Mesendoderm (in vitro differentiated cells): ENCODE measurements around the gene SOX30.
A peak's percentile ranks its signal among the peaks of the same experiment; 100 is the strongest.

Source experiments
- DNase-seq: peaks from one replicate; pipeline ENCODE4 v3.0.0; 2013
- H2AK5ac ChIP-seq: 2 replicates; pipeline ENCODE4 v1.6.1; 2013; ENCODE audit warnings: low read length, inconsistent platforms
- H2BK120ac ChIP-seq: 2 replicates; pipeline ENCODE4 v1.6.1; 2013; ENCODE audit warnings: low read depth, mild to moderate bottlenecking, low read length, moderate library complexity, mixed read lengths
- H2BK15ac ChIP-seq: replicated peaks from 2 replicates; pipeline ENCODE4 v1.6.1; 2013; ENCODE audit warnings: low read depth, mild to moderate bottlenecking, moderate library complexity
- H2BK5ac ChIP-seq: 2 replicates; pipeline ENCODE4 v1.6.1; 2013; ENCODE audit warnings: low read length, inconsistent platforms
- H3K18ac ChIP-seq: 2 replicates; pipeline ENCODE4 v1.6.1; 2013; ENCODE audit warnings: mild to moderate bottlenecking, low read length, mixed read lengths
- H3K23ac ChIP-seq: one replicate; pipeline ENCODE4 v1.6.1; 2013; ENCODE audit warnings: low read length
- H3K27ac ChIP-seq: 2 replicates; pipeline ENCODE4 v1.5.1; 2013; ENCODE audit warnings: low read depth, mild to moderate bottlenecking, inconsistent platforms, low read length, moderate library complexity
- H3K27me3 ChIP-seq: 2 replicates; pipeline ENCODE4 v1.6.1; 2013; ENCODE audit warnings: low read length, control low read depth, mild to moderate bottlenecking, inconsistent platforms; ENCODE audit not compliant: insufficient read depth, poor library complexity
- H3K36me3 ChIP-seq: 2 replicates; pipeline ENCODE4 v1.6.1; 2013; ENCODE audit warnings: low read length, inconsistent platforms; ENCODE audit not compliant: control insufficient read depth, insufficient read depth
- H3K4ac ChIP-seq: one replicate; pipeline ENCODE4 v1.6.1; 2013; ENCODE audit warnings: low read depth, mild to moderate bottlenecking, low read length, moderate library complexity
- H3K4me1 ChIP-seq: 2 replicates; pipeline ENCODE4 v1.6.1; 2013; ENCODE audit warnings: low read depth, low read length, inconsistent platforms; ENCODE audit not compliant: control insufficient read depth
- H3K4me2 ChIP-seq: 2 replicates; pipeline ENCODE4 v1.6.1; 2013; ENCODE audit warnings: low read length
- H3K4me3 ChIP-seq: 2 replicates; pipeline ENCODE4 v1.5.1; 2013; ENCODE audit warnings: mild to moderate bottlenecking, low read length
- H3K56ac ChIP-seq: one replicate; pipeline ENCODE4 v1.6.1; 2013; ENCODE audit warnings: low read length
- H3K79me1 ChIP-seq: 2 replicates; pipeline ENCODE4 v1.6.1; 2013; ENCODE audit warnings: low read length, inconsistent platforms
- H3K79me2 ChIP-seq: 2 replicates; pipeline ENCODE4 v1.6.1; 2013; ENCODE audit warnings: mild to moderate bottlenecking, low read length; ENCODE audit not compliant: control insufficient read depth, insufficient read depth
- H3K9ac ChIP-seq: 2 replicates; pipeline ENCODE4 v1.6.1; 2013; ENCODE audit warnings: low read length, inconsistent platforms
- H4K5ac ChIP-seq: one replicate; pipeline ENCODE4 v1.6.1; 2013; ENCODE audit warnings: low read length
- H4K8ac ChIP-seq: one replicate; pipeline ENCODE4 v1.6.1; 2013; ENCODE audit warnings: low read depth, mild to moderate bottlenecking, control low read depth, low read length, moderate library complexity
- WGBS: extraction: QIAGEN DNeasy Blood & Tissue Kit; methylation state at CpG from one replicate; pipeline ENCODE4 v1.1.7; 2013; ENCODE audit warnings: low lambda C conversion rate, missing lambda C conversion rate; ENCODE audit not compliant: insufficient coverage; ENCODE audit errors: extremely low coverage; 5-methylcytosine and 5-hydroxymethylcytosine counted together

Gene SOX30

GRCh38 chr5:157594675-157595459, 57.4 kb downstream of the SOX30 start:
- Histone ChIP-seq H2BK120ac (no peak overlapping the region), H3K18ac (peak overlapping the region; percentile 28), H3K23ac (no peak overlapping the region), H3K4ac (no peak overlapping the region), H2BK5ac (no peak overlapping the region), H4K5ac (no peak overlapping the region), H3K4me1 (no peaks in the 10 kb centered on the region), H3K79me2 (no peaks in the 10 kb centered on the region), H3K4me3 (no peak overlapping the region), H2BK15ac (no peak overlapping the region), H3K27ac (no peak overlapping the region), H4K8ac (no peak overlapping the region), H3K27me3 (no peaks in the 10 kb centered on the region), H3K36me3 (no peaks in the 10 kb centered on the region), H3K56ac (no peak overlapping the region), H2AK5ac (no peak overlapping the region), H3K4me2 (no peak overlapping the region), H3K79me1 (no peaks in the 10 kb centered on the region), H3K9ac (no peak overlapping the region)
- no peak for DNase-seq
- WGBS, result no CpG with 5 or more reads among the region's 2 CpGs

DNA sequence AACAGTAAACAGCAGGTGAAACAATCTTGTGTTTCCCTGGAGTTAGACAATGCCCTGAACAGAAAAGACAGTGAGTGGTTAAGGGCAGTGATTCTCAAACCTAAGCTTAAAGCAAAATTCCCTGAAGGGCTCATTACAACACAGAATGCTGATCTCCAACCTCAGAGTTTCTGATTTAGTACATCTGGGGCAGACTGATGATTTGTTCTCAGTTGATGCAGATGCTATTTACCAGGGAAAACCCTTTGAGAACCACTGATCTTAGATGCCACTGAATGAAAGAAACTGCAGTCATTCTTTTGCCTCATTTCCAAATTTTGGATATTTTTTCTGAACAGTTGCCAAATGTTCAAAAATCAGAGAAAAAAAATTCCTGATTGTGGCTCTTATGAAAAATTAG, 58.0 kb downstream of the SOX30 start:
- Histone ChIP-seq H3K18ac (no peak overlapping the region), H4K8ac (no peak overlapping the region), H2BK15ac (no peak overlapping the region), H3K79me1 (no peaks in the 10 kb centered on the region), H3K27me3 (no peaks in the 10 kb centered on the region), H2BK120ac (no peak overlapping the region), H3K23ac (no peak overlapping the region), H3K36me3 (no peaks in the 10 kb centered on the region), H4K5ac (no peak overlapping the region), H3K4me1 (no peaks in the 10 kb centered on the region), H3K79me2 (no peaks in the 10 kb centered on the region), H3K4me2 (no peak overlapping the region), H3K56ac (no peak overlapping the region), H2AK5ac (no peak overlapping the region), H3K9ac (no peak overlapping the region), H2BK5ac (no peak overlapping the region), H3K4me3 (no peak overlapping the region), H3K27ac (no peak overlapping the region), H3K4ac (no peak overlapping the region)
- no peak for DNase-seq

DNA sequence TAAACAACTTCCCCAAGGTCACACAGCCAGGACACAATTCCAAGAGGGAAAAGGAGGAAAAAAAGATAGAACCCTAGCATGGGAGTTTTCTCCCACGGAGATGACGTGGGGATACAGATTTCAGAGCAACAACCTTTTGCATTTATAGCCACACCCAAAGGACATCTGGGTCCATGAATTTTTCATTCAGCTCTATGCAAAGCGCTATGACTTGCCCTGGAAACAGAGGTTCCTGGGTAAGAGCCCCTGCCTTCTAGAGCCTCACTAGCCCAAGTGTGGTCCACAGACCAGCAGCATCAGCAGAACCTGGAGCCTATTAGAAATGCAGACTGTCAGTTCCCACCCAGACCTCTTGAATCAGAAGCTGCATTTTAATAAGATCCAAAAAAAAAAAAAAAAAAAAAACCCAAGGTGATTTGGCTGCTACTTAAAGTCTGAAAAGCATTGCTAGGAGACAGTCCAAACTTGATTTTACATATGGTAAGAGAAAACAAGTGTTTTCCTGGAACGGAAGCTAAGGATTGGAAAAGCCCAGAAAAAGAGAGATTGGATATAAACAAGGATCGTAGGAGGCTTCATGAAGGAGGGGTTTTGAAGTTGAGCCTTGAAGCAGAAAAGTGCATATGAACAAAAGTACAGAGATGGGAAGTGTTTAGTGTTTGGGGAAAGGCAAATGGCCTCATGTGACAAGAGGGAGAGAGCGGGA, 59.0 kb downstream of the SOX30 start:
- no peak for DNase-seq
- Histone ChIP-seq H3K36me3 (no peaks in the 10 kb centered on the region), H3K4ac (no peak overlapping the region), H3K79me2 (no peaks in the 10 kb centered on the region), H3K27ac (no peak overlapping the region), H3K79me1 (no peaks in the 10 kb centered on the region), H3K4me3 (no peak overlapping the region), H2BK15ac (no peak overlapping the region), H3K4me2 (no peak overlapping the region), H4K8ac (no peak overlapping the region), H3K27me3 (no peaks in the 10 kb centered on the region), H2AK5ac (no peak overlapping the region), H2BK5ac (no peak overlapping the region), H3K9ac (no peak overlapping the region), H4K5ac (no peak overlapping the region), H3K18ac (no peak overlapping the region), H3K56ac (peak overlapping the region; percentile 11), H3K4me1 (no peaks in the 10 kb centered on the region), H2BK120ac (no peak overlapping the region), H3K23ac (no peak overlapping the region)
- WGBS, result no CpG with 5 or more reads among the region's 6 CpGs

DNA sequence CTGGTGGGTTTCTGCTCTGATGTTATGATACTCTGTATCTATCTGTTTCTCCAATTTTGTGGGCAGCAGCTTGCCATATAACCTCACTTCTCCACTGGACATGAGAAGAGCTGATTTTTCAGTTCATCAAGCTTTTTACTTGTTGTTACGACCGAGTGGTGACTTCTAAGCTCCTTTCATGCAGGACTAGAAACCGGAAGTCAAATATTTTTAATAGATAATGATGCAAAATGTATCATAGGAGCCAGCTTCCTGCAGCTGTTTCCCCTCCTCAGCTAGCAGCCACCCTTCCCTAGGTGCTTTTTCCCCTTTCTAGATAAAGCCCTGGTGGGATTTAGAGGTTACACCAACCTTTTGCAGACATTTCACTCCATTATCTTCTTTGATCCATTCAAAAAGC, 59.6 kb downstream of the SOX30 start:
- Histone ChIP-seq H3K36me3 (no peaks in the 10 kb centered on the region), H3K23ac (no peak overlapping the region), H2BK5ac (no peak overlapping the region), H3K4me3 (no peak overlapping the region), H3K79me2 (no peaks in the 10 kb centered on the region), H2BK120ac (no peak overlapping the region), H3K27me3 (no peaks in the 10 kb centered on the region), H3K27ac (no peak overlapping the region), H2AK5ac (no peak overlapping the region), H4K8ac (no peak overlapping the region), H3K9ac (no peak overlapping the region), H2BK15ac (no peak overlapping the region), H3K18ac (peak overlapping the region; percentile 68), H3K79me1 (no peaks in the 10 kb centered on the region), H3K4me2 (no peak overlapping the region), H3K4me1 (no peaks in the 10 kb centered on the region), H3K56ac (no peak overlapping the region), H4K5ac (no peak overlapping the region), H3K4ac (no peak overlapping the region)
- DNase-seq, result no peak
- no CpG with 5 or more reads among the region's 3 CpGs for WGBS

DNA sequence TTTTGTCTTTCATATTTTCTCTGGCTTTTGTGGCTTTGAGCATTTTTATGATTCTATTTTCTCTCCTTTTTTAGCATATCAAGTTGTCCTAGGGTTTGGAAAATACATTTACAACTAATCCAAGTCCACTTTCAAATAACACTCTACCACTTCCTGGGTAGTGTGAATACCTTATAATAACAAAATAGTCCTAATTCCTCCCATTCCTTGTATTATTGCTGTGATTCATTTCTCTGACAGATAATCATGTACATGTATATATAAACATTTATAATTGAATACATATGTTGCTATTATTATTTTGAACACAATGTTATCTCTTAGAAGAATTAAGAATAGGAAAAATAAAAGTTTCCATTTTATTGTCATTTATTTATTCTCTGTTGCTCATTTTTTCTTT, 61.8 kb downstream of the SOX30 start:
- Histone ChIP-seq H3K27ac (no peak overlapping the region), H3K9ac (no peak overlapping the region), H3K23ac (no peak overlapping the region), H3K56ac (no peak overlapping the region), H3K4me2 (no peak overlapping the region), H2BK15ac (no peak overlapping the region), H2BK5ac (no peak overlapping the region), H3K4ac (no peak overlapping the region), H3K79me1 (no peaks in the 10 kb centered on the region), H3K36me3 (no peaks in the 10 kb centered on the region), H2BK120ac (no peak overlapping the region), H3K4me3 (no peak overlapping the region), H3K27me3 (no peaks in the 10 kb centered on the region), H4K5ac (no peak overlapping the region), H4K8ac (no peak overlapping the region), H3K18ac (no peak overlapping the region), H2AK5ac (no peak overlapping the region), H3K79me2 (no peaks in the 10 kb centered on the region), H3K4me1 (no peaks in the 10 kb centered on the region)
- no peak for DNase-seq

DNA sequence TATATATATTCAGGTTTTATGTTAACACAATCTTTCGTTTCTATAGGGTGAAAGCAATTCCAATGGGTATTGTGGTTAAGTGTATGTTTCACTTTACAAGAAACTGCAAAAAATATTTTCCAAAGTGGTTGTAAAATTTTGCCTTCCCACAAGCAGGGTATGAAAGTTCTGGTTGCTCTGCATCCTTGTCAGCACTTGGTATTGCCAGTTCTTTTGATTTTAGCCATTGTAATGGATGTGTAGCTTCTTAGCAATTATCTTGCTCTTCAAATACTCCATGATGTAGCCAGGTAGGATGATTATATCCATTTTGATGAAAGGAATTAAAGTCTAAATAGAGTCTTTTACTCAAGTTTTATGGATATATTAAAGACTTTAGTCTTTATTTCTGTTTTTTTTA, 67.6 kb downstream of the SOX30 start:
- no peaks in the 10 kb centered on the region for H3K79me1 ChIP-seq
- no peak overlapping the region for H2AK5ac ChIP-seq
- H3K4ac ChIP-seq, result no peak overlapping the region
- H2BK5ac ChIP-seq, result no peak overlapping the region
- H3K4me1 ChIP-seq, result no peaks in the 10 kb centered on the region
- H4K8ac ChIP-seq, result no peak overlapping the region
- H3K9ac ChIP-seq, result no peak overlapping the region
- H2BK120ac ChIP-seq, result no peak overlapping the region
- no peaks in the 10 kb centered on the region for H3K27me3 ChIP-seq
- H3K27ac ChIP-seq, result no peak overlapping the region
- H2BK15ac ChIP-seq, result no peak overlapping the region
- no peak overlapping the region for H3K4me3 ChIP-seq
- H4K5ac ChIP-seq, result no peak overlapping the region
- no peak overlapping the region for H3K56ac ChIP-seq
- no peak overlapping the region for H3K4me2 ChIP-seq
- H3K23ac ChIP-seq, result no peak overlapping the region
- no peak for DNase-seq
- no CpG with 5 or more reads among the region's 1 CpG for WGBS
- H3K79me2 ChIP-seq, result no peaks in the 10 kb centered on the region
- no peak overlapping the region for H3K18ac ChIP-seq
- H3K36me3 ChIP-seq, result no peaks in the 10 kb centered on the region
